ENCODE results near the gene PDSS2. TPM values are rescaled to one million over a fixed set of nuclear protein-coding genes. Genes with fewer than 3 reads are reported as not detected.
A peak's percentile ranks its signal among the peaks of the same experiment; 100 is the strongest.
"Not testable (repeated sequence)": the region's sequence is repeated elsewhere in the genome, so short reads cannot be mapped to it uniquely, and the experiment has no call there.

The PDSS2 gene
- total RNA-seq, 1 donor from 2014 or later, result 13.4 TPM

DNA sequence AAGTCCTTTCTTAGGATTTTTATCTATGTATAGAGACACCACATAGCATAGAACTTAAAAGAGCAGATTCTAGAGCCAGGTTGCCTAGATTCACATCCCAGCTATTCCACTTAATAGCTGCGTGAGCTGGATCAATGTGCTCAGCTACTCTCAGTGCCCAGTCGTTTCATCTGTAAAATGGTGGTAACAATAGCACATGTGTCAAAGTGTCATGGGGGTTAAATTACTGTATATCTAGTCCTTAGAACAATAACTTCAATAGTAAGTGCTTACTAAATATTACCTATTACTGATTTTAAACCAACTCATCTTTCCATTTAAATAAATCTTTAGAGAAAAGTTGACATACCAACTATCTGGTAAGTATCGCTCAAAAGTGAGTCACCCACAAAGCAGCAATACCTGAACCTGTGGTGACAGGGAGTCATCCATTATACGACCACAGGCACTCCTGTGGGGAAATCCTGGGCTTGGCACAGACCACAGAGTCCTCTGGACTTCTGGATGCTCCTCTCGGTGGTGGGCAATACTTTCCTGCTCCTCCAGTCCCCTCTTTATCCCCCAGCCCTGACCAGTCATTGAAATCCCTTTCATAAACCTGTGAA lies 154.8 kb downstream of the PDSS2 start:
- Histone ChIP-seq H3K4me3 (ENCODE audit: low read depth, low read length) (no peak overlapping the region), H3K27me3 (ENCODE audit: control insufficient read depth, insufficient read depth, low read length) (no peaks in the 10 kb centered on the region), H3K36me3 (ENCODE audit: control insufficient read depth, insufficient read depth, low read length) (no peaks in the 10 kb centered on the region)
- DNase-seq (ENCODE audit: low read depth), result peak; percentile 64
- no peak for TF ChIP-seq CTCF (IDR thresholded peaks at IDR 0.05; ENCODE audit: insufficient read depth, low read length, poor library complexity, severe bottlenecking)

DNA sequence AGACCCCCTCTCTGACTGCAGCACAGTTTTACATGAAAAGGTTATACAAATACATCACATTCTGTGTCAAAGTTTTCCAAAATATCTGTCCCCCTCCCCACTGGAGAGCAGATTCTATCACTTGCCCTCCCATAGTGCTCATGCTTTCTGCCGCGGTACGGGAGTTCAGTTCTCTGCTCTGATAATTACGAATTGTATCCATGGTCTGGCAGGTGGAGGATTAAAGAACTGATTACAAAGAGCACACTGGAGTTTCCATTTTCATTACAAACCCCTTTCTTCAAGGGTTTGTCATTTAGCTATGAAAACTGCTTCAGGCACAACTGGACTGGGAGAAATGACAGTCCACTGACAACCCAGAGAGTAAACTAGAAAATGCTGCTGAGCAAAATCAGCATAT lies 166.0 kb downstream of the PDSS2 start:
- Histone ChIP-seq H3K36me3 (ENCODE audit: control insufficient read depth, insufficient read depth, low read length) (no peaks in the 10 kb centered on the region), H3K27me3 (ENCODE audit: control insufficient read depth, insufficient read depth, low read length) (no peaks in the 10 kb centered on the region), H3K4me3 (ENCODE audit: low read depth, low read length) (no peak overlapping the region)
- no peak for TF ChIP-seq CTCF (IDR thresholded peaks at IDR 0.05; ENCODE audit: insufficient read depth, low read length, poor library complexity, severe bottlenecking)
- DNase-seq (ENCODE audit: low read depth), result no peak

DNA sequence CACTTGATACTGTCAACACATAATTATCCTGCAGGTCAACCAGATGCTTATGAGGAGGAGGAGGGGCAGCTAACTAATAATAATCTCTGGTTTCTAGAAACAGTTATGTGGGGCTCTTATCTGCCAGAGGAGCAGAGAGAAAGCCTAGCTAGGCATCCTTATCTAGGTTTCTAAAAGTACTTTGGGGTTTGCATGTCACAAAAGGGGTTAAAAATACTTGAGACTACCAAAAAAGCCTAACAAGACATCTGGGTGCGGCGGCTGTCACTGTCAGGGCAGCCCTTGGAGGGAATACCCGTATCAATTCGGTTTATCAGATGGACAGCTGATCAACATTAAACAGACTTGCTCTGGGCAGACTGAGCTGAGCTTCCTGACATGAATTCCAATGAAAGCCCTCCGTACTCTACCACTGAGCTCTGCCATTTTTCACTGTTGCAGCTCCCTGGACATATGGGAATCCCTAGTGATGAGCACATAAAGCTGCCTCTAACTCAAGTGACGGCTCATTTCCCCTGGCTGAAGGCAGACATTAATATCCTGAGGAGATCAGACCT lies 166.6 kb downstream of the PDSS2 start:
- no peak for DNase-seq (ENCODE audit: low read depth)
- no peaks in the 10 kb centered on the region for H3K27me3 ChIP-seq (ENCODE audit: control insufficient read depth, insufficient read depth, low read length)
- no peak for TF ChIP-seq CTCF (IDR thresholded peaks at IDR 0.05; ENCODE audit: insufficient read depth, low read length, poor library complexity, severe bottlenecking)
- H3K4me3 ChIP-seq (ENCODE audit: low read depth, low read length), result no peak overlapping the region
- H3K36me3 ChIP-seq (ENCODE audit: control insufficient read depth, insufficient read depth, low read length), result no peaks in the 10 kb centered on the region

DNA sequence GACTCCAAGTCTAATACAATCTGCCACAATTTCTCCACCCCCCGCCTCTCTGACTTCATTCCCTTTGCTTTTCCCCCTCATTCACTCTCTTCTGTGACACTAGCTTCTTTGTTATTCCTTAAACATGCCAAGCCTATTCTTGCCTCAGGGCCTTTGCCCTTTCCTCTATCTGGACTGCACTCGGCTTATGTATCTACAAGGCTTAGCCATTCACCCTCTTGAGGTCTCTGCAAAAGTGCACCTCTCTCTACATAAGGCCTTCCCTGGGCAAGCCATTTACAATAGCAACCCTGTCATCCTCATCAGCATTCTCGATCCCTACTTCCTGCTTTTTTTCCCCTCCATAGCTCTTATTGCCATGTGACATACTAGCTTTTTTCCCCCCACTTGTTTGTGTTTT lies 168.9 kb downstream of the PDSS2 start:
- Histone ChIP-seq H3K4me3 (ENCODE audit: low read depth, low read length) (no peak overlapping the region), H3K27me3 (ENCODE audit: control insufficient read depth, insufficient read depth, low read length) (no peaks in the 10 kb centered on the region), H3K36me3 (ENCODE audit: control insufficient read depth, insufficient read depth, low read length) (no peaks in the 10 kb centered on the region)
- no peak for DNase-seq (ENCODE audit: low read depth)
- no peak for TF ChIP-seq CTCF (IDR thresholded peaks at IDR 0.05; ENCODE audit: insufficient read depth, low read length, poor library complexity, severe bottlenecking)

GRCh38 chr6:107289258-107289657 lies 170.1 kb downstream of the PDSS2 start:
- H3K36me3 ChIP-seq (ENCODE audit: control insufficient read depth, insufficient read depth, low read length); H3K27me3 ChIP-seq (ENCODE audit: control insufficient read depth, insufficient read depth, low read length); DNase-seq (ENCODE audit: low read depth); H3K4me3 ChIP-seq (ENCODE audit: low read depth, low read length): not testable (repeated sequence)

DNA sequence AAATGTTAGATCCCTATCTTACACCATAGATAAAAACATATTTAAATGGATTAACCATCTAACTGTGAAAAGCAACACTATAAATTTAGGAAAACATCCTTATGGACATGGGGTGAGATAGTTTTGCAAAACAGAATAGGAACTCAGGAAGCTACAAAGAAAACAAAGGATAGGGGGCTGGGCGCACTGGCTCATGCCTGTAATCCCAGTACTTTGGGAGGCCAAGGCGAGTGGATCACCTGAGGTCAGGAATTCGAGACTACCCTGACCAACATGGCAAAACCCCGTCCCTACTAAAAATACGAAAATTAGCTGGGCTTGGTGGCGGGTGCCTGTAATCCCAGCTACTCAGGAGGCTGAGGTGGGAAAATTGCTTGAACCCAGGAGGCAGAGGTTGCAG lies 173.7 kb downstream of the PDSS2 start:
- not testable (repeated sequence) for DNase-seq (ENCODE audit: low read depth); H3K4me3 ChIP-seq (ENCODE audit: low read depth, low read length); H3K36me3 ChIP-seq (ENCODE audit: control insufficient read depth, insufficient read depth, low read length); H3K27me3 ChIP-seq (ENCODE audit: control insufficient read depth, insufficient read depth, low read length)

- TF ChIP-seq CTCF (IDR thresholded peaks at IDR 0.05; ENCODE audit: insufficient read depth, low read length, poor library complexity, severe bottlenecking), result no peak
- Histone ChIP-seq H3K36me3 (ENCODE audit: control insufficient read depth, insufficient read depth, low read length) (no peaks in the 10 kb centered on the region), H3K4me3 (ENCODE audit: low read depth, low read length) (no peak overlapping the region), H3K27me3 (ENCODE audit: control insufficient read depth, insufficient read depth, low read length) (no peaks in the 10 kb centered on the region)
- no peak for DNase-seq (ENCODE audit: low read depth)
These were observed 174.6 kb downstream of the PDSS2 start for GRCh38 chr6:107284805-107285204.
